GM12865 (cell line): ENCODE measurements around the gene COMMD7.

Experiments
- DNase-seq: peaks from one replicate; pipeline ENCODE4 v3.0.0; 2010; ENCODE audit warnings: low read depth
- H3K4me3 ChIP-seq: 2 replicates; pipeline ENCODE4 v1.5.1; 2011; ENCODE audit warnings: mild to moderate bottlenecking, low read depth, low read length, control low read depth
- TF ChIP-seq, protein P1 (sequence below): IDR thresholded peaks from 2 replicates; pipeline ENCODE4 v1.5.1; 2011; ENCODE audit warnings: low read length, control low read depth, low read depth, inconsistent platforms; ENCODE audit not compliant: insufficient read depth; ENCODE audit errors: missing control alignments

The COMMD7 gene

DNA sequence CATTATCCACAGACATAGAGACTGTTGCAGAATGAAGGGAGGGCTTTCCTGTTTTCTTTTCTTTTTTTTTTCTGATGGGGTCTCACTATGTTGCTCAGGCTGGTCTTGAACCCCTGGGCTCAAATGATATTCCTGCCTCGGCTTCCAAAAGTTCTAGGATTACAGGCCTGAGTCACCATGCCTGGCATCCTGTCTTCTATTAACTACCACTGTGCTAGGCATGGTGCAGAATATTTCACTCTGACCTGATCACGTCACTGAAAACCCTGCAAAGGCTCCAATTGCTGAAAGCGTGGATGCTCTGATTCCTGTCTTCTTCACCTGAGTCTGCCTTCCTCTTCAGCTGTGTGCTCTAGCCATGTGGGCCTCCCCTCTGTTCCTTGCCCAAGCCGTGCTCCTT is 10.5 kb upstream of the COMMD7 start:
- H3K4me3 ChIP-seq = no peak overlapping the region
- DNase-seq = no peak
- TF ChIP-seq, protein P1, sequence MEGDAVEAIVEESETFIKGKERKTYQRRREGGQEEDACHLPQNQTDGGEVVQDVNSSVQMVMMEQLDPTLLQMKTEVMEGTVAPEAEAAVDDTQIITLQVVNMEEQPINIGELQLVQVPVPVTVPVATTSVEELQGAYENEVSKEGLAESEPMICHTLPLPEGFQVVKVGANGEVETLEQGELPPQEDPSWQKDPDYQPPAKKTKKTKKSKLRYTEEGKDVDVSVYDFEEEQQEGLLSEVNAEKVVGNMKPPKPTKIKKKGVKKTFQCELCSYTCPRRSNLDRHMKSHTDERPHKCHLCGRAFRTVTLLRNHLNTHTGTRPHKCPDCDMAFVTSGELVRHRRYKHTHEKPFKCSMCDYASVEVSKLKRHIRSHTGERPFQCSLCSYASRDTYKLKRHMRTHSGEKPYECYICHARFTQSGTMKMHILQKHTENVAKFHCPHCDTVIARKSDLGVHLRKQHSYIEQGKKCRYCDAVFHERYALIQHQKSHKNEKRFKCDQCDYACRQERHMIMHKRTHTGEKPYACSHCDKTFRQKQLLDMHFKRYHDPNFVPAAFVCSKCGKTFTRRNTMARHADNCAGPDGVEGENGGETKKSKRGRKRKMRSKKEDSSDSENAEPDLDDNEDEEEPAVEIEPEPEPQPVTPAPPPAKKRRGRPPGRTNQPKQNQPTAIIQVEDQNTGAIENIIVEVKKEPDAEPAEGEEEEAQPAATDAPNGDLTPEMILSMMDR = no peak

DNA sequence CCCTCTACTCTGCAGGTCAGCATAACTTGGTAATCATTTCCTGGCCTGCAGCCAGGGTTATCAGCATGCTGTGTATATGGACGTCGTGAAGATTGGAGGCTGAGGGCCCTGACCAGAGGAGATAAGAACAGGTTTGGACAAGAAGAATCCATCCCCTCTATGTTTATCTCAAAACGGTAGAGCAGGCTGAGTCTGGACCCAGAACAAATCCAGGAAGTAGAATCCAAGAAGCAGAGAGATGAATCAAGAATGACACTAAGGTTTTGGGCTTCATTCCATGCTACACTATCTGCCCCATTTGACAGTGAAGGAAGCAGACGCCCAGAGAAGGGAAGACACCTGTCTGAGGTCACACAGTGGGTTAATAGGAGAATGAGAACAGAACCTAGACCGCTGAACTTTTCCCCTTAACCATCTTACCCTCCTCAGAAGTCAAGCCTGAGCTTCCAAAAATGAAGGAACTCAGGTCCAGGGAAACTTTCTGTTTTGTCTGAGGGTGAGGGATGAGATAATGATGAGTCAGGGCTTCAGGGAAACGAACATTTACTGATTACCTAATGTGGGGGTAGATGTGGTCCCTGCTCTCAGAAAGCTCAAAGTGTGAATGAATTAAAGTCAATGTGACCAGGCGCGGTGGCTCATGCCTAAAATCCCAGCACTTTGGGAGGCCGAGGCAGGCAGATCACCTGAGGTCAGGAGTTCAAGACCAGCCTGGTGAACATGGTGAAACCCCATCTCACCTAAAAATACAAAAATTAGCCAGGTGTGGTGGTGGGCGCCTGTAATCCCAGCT is 9.4 kb upstream of the COMMD7 start:
- H3K4me3 ChIP-seq = no peak overlapping the region
- DNase-seq = no peak
- TF ChIP-seq, protein P1 = no peak

DNA sequence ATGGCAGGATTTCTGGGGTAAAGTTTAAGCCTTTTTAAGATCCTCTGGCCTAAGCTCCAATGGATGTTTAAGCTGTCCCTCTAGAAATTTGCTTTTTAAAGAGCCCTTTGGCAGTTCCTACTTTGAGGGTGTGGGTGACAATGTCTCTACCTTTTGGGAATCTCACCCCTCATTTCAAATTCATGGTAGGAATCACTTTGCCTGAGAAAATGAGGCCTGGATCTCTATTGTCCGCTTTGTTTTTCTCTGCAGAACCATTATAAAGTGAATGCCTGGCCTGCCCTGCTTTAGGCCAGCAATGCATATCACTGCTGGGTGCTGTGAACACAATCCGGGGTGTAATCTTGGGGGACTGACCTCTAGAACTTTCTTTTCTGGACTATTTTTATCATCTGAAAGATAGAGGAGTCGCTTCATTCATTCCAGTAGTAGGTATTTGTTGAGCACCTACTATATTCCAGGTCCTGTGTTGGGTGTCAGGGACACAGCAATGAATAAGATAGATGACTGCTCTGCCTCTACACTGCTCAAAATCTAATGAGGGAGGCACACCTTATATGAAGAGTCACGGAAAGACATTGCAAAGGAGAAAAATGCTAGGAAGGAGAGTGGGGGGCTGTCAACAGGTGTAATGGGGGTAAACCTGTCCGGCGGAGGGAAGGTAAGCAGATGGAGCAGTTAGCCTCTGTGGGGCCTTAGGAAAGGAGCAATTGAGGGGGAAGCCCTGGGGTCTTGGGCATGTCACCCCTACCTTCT is 8.6 kb upstream of the COMMD7 start:
- DNase-seq = no peak
- TF ChIP-seq, protein P1 = no peak
- H3K4me3 ChIP-seq = no peak overlapping the region

DNA sequence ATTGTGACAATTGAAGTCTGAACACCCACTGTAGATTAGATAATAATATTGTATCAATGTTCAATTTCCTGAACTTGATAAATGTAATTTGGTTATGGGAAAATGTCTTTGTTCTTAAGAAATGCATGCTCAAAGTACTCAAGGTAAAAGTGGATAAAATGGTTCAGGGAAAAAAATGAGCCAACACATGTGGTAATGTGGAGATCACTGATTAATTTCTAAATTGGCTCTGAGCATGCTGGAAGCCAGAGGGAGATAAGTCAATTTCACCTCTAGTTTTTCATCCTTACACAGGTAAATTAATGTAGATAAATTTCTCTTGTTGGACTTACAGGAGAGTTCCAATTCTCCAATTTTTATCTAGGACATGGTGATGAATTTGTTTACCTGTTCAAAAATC is 8.0 kb upstream of the COMMD7 start:
- no peak overlapping the region for H3K4me3 ChIP-seq
- TF ChIP-seq, protein P1 = no peak
- DNase-seq = no peak

DNA sequence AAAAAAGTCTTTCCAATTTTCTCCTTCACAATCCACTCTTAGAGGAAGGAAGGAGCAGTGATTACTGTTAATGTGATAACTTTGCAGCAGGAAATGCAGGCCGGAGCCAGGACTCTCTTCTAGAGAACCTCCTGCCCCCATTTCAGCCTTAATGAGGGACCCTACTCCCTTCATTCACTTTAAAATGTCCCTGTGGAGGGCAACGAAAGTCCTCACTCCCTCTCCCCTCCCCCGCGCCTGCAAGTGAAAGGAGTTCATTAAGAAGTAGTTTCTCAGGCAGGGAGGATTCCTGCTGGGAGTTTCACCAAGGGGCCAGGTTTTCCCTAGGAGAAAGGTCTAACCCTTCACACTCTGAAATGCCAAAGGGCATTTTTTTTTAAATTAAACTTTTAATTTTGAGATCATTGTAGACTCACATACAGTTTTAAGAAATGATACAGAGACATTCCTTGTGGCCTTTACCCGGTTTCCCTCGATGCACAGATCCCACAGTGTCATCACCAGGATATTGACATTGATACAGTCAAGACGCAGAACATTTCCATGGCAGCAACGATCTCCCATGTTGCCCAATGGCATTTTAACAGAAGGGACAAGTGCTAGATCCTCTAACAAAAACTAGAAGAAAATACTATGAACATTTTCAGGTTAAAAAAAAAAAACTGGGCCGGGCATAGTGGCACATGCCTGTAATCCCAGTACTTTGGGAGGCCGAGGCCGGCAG is 6.8 kb upstream of the COMMD7 start:
- TF ChIP-seq, protein P1 = no peak

DNA sequence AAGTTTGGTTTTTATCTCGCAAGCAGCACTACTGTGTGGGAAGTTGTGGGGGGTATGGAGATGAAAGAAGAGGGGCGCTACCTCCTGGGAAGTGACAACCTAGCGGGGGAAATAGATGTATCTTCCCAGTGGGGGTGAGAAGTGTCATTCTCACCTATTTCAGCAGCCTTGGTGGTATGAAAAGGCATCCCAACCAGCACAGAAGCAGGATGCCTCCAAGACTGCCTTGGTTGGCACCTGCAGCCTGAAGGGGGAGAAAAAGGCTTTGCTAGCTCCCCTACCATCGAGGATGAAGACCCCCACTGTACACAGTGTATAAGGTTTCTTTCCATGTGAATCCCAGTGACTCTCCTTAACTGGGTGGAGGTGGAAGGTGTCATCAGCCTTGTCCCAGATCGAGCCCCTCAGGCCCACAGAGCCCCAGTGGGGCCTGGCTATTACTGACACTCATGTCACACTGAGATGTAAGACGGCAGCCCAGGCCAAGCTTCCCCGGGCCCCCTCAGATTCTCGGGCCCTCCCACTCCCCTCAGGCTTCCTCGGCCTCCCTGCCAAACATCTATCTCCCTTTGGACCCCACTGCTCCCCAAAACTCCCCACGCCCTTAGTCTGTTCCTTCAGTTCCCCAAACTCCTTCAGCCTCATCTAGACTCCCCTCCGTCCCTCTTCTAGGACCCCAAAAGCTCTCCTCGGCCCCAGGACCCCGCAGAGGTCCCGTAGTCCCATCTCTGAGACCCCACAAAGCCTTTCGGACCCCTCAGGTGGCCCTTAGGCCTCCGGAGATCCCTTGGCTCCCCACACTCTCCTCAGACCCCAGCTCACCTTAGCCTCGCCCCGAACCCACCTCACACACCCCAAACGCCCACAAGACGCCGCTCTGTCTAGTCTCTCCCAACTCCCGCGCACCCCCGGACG is 688 bp downstream of the COMMD7 start:
- peak overlapping the region; percentile 96 for H3K4me3 ChIP-seq
- DNase-seq = no peak

More for the DNA sequence above, 6.8 kb upstream of the COMMD7 start:
- H3K4me3 ChIP-seq = no peak overlapping the region
- DNase-seq = no peak

More for the DNA sequence above, 688 bp downstream of the COMMD7 start:
- TF ChIP-seq, protein P1 = no peak
